Panc1 (cell line): ENCODE data around the gene SLC8A1. TPM values are rescaled to one million over a fixed set of nuclear protein-coding genes. Genes with fewer than 3 reads are reported as not detected.

Experiments used
- ATAC-seq: fragments of 200-7000 bp; cut with Tn5 transposase; 2 replicates; pipeline ENCODE4 v1.9.1; 2020; ENCODE audit warnings: mild to moderate bottlenecking, moderate library complexity
- BruUV-seq: library from RNA; stranded (reverse); fragments of 400-500 nt; replicated peaks from 2 replicates; lab custom pipeline; 2021; lab: Mats Ljungman, UMichigan
- CTCF ChIA-PET: fragments of 300-600 bp; sonication (Branson Sonifier 250); formaldehyde crosslinking; loops from one replicate; lab custom pipeline; 2022; ENCODE audit warnings: antibody characterized with exemption; lab: Charles Lee
- POLR2A ChIA-PET: fragments of 300-600 bp; sonication (Branson Sonifier 250); formaldehyde crosslinking; loops from one replicate; lab custom pipeline; 2022; ENCODE audit warnings: antibody characterized with exemption; lab: Charles Lee
- DNase-seq: peaks from one replicate; pipeline ENCODE4 v3.0.0-alpha.2; 2010; ENCODE audit warnings: low read depth, low spot score
- H3K27ac ChIP-seq: 2 replicates; pipeline ENCODE4 v1.5.1; 2011; ENCODE audit warnings: mild to moderate bottlenecking, low read length, inconsistent platforms
- H3K27me3 ChIP-seq: fragments of 200-500 bp; sonication (Bioruptor generic); 2 replicates; pipeline ENCODE4 v1.6.0; 2014; ENCODE audit warnings: low read length, inconsistent platforms; ENCODE audit not compliant: control insufficient read depth, insufficient read depth
- H3K36me3 ChIP-seq: fragments of 200-500 bp; sonication (Bioruptor generic); 2 replicates; pipeline ENCODE4 v1.5.1; 2014; ENCODE audit warnings: inconsistent platforms, mild to moderate bottlenecking, low read length, moderate library complexity; ENCODE audit not compliant: control insufficient read depth, insufficient read depth
- H3K4me1 ChIP-seq: 2 replicates; pipeline ENCODE4 v1.5.1; 2011; ENCODE audit warnings: inconsistent platforms, mild to moderate bottlenecking, low read length, moderate library complexity; ENCODE audit not compliant: control insufficient read depth, insufficient read depth
- H3K4me3 ChIP-seq, 2 experiments: 2 replicates each; pipeline ENCODE4 v1.5.1; 2011 to 2012; ENCODE audit warnings: low read depth in 2 of 2, low read length in 2 of 2, mild to moderate bottlenecking in 2 of 2, inconsistent platforms in 1 of 2, moderate library complexity in 1 of 2
- H3K9me3 ChIP-seq: fragments of 200-500 bp; sonication (Bioruptor generic); 2 replicates; pipeline ENCODE4 v1.5.1; 2014; ENCODE audit warnings: low read depth, mild to moderate bottlenecking, inconsistent platforms, low read length, moderate library complexity; ENCODE audit not compliant: control insufficient read depth, insufficient read depth
- CTCF ChIP-seq: fragments of 450-650 bp; IDR thresholded peaks from 2 replicates; pipeline ENCODE4 v1.5.1; 2017; ENCODE audit warnings: mild to moderate bottlenecking
- POLR2AphosphoS5 ChIP-seq: IDR thresholded peaks from 2 replicates; pipeline ENCODE4 v1.6.1; 2012; ENCODE audit warnings: mild to moderate bottlenecking, low read depth, low read length, moderate library complexity
- REST ChIP-seq, 2 experiments: IDR thresholded peaks; 2 replicates each; pipeline ENCODE4 v1.6.1; 2011 to 2012; ENCODE audit warnings: low read depth in 2 of 2, control low read depth in 1 of 2, low read length in 1 of 2, mild to moderate bottlenecking in 1 of 2, moderate library complexity in 1 of 2; ENCODE audit not compliant: insufficient read depth in 1 of 2
- SIN3A ChIP-seq: IDR thresholded peaks from 2 replicates; pipeline ENCODE4 v1.6.1; 2012; ENCODE audit warnings: low read depth, mild to moderate bottlenecking, low read length, moderate library complexity, borderline replicate concordance; ENCODE audit not compliant: insufficient read depth
- TCF7L2 ChIP-seq: IDR thresholded peaks from 2 replicates; pipeline ENCODE4 v1.6.1; 2011; ENCODE audit warnings: mild to moderate bottlenecking, low read depth, low read length, inconsistent platforms
- in situ Hi-C: cut with HindIII; loops from 2 replicates; pipeline ENCODE4 v1.10.0; 2016; ENCODE audit warnings: low sequenced_read_pairs, low pct_unique_long_range_greater_than_20kb
- intact Hi-C: fragments of 100-400 bp; cut with micrococcal nuclease; formaldehyde crosslinking; loops from one replicate; pipeline ENCODE4 v1.10.0; 2022; ENCODE audit not compliant: unreplicated experiment
- total RNA-seq: library from RNA; stranded (reverse); gene quantifications from one replicate; pipeline ENCODE4 v1.2.1, GENCODE V29; 2021; ENCODE audit not compliant: unreplicated experiment

SLC8A1 gene
- total RNA-seq, 1 experiment from 2014 or later = 0.59 TPM

GRCh38 chr2:40155728-40156127 lies 296.2 kb downstream of the SLC8A1 start:
- no peak overlapping the region for H3K4me3 ChIP-seq
- no peaks in the 10 kb centered on the region for H3K27me3 ChIP-seq
- CTCF ChIA-PET = no interaction called here
- no peaks in the 10 kb centered on the region for H3K4me1 ChIP-seq
- no peaks in the 10 kb centered on the region for H3K36me3 ChIP-seq
- no TSS peak for BruUV-seq
- DNase-seq (no peak), ATAC-seq (no peak)
- in situ Hi-C loops = no loop called here
- H3K9me3 ChIP-seq = no peaks in the 10 kb centered on the region
- intact Hi-C loops = no loop called here
- H3K27ac ChIP-seq = no peak overlapping the region
- TF ChIP-seq POLR2AphosphoS5 = no peak
- TF ChIP-seq REST (IDR thresholded peaks at IDR 0.05; ENCODE audit: insufficient read depth in 1 of 2, low read depth in 2 of 2, low read length in 1 of 2) = no peak
- TF ChIP-seq TCF7L2 = no peak
- no peak for TF ChIP-seq SIN3A
- no peak for TF ChIP-seq CTCF
- POLR2A ChIA-PET = no interaction called here

- ATAC-seq = no peak
- POLR2A ChIA-PET = no interaction called here
- no TSS peak for BruUV-seq
Measured at GRCh38 chr2:40150266-40150665, 301.6 kb downstream of the SLC8A1 start.

More at GRCh38 chr2:40150266-40150665, 301.6 kb downstream of the SLC8A1 start:
- CTCF ChIA-PET = no interaction called here
- Histone ChIP-seq H3K27ac (no peak overlapping the region), H3K4me3 (no peak overlapping the region), H3K36me3 (no peaks in the 10 kb centered on the region), H3K4me1 (no peaks in the 10 kb centered on the region), H3K9me3 (no peaks in the 10 kb centered on the region), H3K27me3 (no peaks in the 10 kb centered on the region)
- DNase-seq = no peak
- intact Hi-C loops (no loop called here), in situ Hi-C loops (no loop called here)
- TF ChIP-seq TCF7L2 (no peak), REST (IDR thresholded peaks at IDR 0.05; ENCODE audit: insufficient read depth in 1 of 2, low read depth in 2 of 2, low read length in 1 of 2) (no peak), CTCF (no peak), SIN3A (no peak), POLR2AphosphoS5 (no peak)
